KBM-7 (cell line): Measurements from ENCODE around the gene RNF41.
A peak's percentile ranks its signal among the peaks of the same experiment; 100 is the strongest.
"Not testable (repeated sequence)": the region's sequence is repeated elsewhere in the genome, so short reads cannot be mapped to it uniquely, and the experiment has no call there.

ENCODE experiments used
- DNase-seq: peaks from one replicate; pipeline ENCODE4 v3.0.0-alpha.2; 2015
- in situ Hi-C: fragments of 300-500 bp; cut with MboI; formaldehyde crosslinking; loops from 2 replicates; pipeline ENCODE4 v1.14.3; 2020; ENCODE audit warnings: low sequenced_read_pairs, low pct_unique_long_range_greater_than_20kb, mixed read lengths

The RNF41 gene

DNA sequence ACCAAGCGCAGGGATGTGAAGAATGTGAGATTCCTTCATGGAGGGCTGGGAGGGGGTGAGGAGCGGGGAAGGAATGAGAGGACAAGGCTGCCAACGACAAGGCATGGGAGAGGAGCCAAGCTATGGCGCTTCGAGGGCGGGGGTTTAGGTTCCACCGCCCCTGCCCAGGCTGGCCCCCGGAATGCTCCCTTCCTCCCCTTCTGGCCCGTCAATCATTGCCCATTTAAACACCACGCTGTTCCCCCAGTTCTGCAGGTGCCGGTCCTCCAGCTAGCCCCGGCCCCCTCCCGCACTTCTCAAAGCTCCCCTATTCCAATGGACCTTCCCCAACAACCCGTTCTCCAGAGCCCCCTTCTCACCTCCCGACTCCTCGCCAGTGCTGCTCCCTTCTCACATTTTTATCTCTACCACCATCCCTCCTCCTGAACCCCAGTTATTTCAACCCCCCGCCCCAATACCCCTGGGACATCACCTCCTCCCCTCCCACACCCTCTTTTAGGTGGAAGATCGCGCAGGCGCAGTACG lies 428 bp downstream of the RNF41 start:
- DNase-seq, result peak; percentile 56

DNA sequence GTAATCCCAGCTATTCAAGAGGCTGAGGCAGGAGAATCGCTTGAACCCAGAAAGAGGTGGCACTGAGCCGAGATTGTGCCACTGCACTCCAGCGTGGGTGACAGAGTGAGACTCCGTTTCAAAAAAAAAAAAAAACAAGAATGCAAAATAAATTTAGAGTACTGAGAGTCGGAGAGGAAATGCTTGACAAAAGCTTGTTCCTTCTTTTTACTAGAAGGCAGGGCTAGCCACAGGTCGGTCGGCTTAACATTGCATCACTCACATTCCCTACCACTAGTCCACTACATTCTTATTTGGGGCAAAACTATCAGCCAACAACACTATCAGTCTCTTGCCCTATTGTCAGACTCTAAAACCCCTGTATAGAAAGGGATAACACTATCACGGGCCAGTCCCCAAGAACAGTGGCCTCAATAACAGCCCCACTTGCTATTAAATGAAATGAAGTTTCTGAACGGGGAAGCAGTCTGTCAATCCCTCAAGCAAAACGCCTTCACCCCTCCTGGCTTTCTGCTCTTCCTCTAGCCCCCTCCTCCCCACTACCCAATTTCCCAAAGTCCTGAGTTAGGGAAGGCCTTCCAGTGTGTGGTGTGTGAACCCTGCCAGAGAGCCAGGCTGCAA lies 1.0 kb downstream of the RNF41 start:
- in situ Hi-C loops, result no loop called here
- DNase-seq, result peak; percentile 85

More for the DNA sequence above, 428 bp downstream of the RNF41 start:
- in situ Hi-C loops, result no loop called here

DNA sequence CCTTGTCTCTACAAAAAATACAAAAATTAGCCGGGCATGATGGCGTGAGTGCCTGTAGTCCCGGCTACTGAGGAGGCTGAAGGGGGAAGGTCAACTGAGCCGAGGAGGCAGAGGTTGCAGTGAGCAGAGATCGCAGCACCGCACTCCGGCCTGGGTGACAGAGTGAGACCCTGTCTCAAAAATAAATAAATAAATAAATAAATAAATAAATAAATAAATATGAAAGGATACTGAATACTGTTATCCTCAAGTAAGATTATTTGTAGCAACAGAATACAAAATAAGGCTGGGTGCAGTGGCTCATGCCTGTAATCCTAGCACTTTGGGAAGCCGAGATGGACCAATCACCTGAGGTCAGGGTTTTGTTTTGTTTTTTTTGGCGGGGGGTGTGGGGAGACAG lies 1.9 kb downstream of the RNF41 start:
- DNase-seq, result no peak
- in situ Hi-C loops, result no loop called here

DNA sequence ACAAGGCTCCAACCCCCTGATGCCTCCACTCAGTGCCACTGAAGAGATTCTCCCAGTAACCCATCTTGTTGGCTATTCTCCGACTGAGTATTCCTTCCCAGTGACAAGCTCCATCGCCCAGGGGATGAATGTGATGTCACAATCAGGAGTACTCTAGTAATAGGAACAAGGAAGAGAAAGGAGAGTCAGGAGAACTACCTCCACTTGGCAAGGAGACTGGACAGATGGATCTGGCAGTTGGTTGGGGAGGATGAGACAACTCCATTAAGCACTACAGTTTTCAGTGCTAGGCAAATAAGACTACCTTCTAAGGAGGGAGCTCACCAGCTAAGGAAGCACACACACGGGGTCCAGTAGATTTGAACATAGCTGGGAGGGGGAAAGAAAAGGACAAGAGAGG lies 5.3 kb downstream of the RNF41 start:
- in situ Hi-C loops, result no loop called here
- no peak for DNase-seq

DNA sequence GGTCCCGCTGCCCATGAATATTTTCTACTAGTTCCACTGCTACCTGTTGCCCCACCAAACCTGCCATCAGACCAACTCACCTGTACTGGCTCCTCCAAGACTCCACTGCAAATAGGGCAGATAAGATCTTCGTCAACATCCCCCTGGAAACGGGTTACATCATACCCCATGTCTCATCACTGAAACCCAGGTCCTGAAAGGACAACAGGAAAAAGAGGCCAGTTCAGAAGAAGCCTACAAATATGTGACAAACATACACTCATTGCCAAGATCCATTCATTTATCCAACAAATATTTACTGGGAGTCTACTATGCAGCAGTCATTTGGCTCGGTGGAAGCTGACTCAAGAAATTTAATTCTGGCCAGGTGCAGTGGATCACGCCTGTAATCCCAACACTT lies 7.8 kb downstream of the RNF41 start:
- DNase-seq, result no peak
- in situ Hi-C loops, result no loop called here

DNA sequence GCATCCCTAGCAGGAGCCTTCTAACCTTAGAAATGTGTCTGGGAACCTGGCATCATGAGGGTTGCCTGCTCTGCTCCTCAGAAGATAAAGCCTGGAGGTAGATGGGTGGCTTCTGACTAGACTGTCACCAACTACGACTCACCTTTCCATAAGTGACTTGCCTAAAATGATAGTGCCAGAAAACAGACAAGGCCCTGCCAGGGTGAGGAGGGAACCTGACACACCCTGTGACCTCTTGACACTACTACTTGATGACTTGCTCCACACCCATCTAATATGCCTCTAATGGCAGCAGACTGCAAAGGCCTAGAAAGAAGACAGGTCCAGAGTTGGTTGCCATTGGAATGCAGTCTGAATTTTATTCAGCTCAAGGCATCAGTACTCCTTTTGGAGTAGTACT lies 9.4 kb downstream of the RNF41 start:
- in situ Hi-C loops, result no loop called here

DNA sequence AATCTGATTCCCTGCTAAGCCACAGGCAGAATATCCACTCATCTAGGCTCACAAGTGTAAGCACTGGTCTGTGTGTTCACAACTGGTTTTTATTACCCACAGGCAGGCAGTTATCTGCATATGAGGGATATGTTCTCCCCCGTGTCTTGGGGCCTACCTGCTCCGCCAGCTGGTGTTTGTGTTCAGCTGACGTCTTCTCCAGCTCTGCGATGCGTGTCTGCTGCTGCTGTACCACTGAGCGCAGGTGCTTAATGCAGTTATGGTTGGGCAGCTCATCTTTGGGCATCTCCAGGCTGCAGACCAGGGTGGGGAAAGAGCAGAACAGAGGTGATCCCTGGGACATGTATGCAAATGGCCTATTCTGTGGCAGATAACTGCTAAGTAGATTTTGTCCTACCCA lies 13.7 kb downstream of the RNF41 start:
- DNase-seq, result no peak
- in situ Hi-C loops, result no loop called here

More for the DNA sequence above, 9.4 kb downstream of the RNF41 start:
- no peak for DNase-seq

DNA sequence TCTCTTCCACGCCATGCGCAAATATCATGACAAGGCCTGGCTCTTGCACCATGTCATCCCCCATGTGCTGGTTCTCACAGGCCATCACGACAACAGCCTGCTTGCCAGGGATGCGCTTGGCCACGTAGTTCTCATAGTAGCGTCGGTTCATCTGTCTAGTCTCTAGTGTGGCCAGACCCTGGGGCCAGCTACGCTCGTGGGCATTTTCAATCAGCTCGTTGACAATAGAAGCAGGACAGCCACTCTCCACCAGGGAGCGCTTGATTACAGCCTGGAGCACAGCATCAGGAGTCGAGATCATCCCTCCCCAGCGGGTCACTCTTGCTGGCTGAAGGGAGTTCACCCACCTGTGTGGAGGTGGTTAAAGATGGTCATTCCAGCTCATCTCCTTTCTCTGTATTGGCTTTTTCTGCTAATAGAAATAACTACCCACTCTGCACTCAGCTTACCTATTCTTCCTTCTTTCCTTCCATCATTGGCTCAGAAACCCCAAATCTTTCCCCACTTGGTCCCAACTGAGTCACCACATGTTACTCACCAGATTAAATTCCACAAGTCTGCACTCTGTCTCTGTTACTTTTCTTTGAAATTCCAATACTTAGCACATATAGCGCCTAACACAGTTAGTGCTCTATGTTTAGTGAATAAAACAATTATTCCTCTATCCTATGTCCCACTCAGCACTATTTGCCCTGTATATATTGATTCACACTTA lies 15.1 kb downstream of the RNF41 start:
- DNase-seq, result peak; percentile 56
- in situ Hi-C loops, result no loop called here

DNA sequence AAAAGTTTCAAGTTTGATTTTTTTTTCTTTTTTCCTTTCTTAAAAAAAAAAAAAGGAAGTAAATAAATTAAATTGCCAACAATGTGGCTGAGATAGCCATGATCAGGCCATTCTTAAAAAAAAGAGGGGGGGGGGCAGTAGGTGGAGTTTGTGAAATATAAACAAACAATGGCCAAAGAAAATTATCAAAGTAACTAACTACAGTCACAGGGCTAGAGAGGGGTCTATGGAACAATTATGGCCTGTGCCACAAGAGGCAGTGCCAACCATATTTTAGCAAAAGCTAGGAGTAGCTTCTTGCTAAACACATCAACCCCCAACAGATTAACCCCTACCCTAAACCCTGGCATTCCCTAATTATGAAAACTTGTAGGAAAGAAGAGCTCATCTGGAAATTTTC lies 16.3 kb downstream of the RNF41 start:
- DNase-seq, result peak; percentile 9
- in situ Hi-C loops, result no loop called here

DNA sequence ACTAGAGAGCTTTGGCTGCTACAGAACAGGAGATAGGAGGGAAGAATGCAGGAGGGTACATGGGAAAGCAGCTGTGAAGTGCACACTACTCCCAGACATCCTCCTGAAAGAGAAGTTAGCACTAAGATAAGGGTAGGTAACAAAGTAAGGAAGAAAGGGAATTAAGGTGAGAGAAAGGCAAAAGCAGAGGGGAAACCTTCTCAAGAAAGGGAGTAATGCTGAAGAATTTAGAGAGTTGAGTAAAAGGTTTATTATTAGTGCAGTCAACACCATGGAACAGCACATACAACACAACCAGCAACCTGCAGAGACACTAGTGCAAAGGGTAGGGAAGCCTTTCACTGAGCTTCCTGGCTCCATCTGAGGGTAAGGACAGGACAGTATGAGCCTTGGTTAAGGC lies 17.4 kb downstream of the RNF41 start:
- DNase-seq, result no peak
- in situ Hi-C loops, result no loop called here

DNA sequence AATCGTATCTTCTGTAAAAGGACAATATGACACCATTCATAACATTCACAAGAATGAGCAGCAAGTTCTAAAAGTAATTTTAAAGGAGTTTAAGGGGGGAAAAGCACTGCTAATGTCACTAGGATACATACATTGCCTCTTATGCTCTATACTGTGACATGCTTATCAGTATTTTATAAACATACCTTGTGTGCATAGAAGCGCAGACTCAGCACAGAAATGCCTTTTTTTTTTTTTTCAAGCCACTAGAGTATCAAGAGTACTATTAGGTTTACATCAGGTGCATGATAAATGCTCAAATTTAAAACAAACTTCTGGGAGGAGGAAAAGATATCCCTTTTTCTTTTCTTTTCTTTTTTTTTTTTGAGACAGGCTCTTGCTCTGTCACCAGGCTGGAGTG lies 18.9 kb downstream of the RNF41 start:
- DNase-seq, result no peak
- in situ Hi-C loops, result no loop called here

DNA sequence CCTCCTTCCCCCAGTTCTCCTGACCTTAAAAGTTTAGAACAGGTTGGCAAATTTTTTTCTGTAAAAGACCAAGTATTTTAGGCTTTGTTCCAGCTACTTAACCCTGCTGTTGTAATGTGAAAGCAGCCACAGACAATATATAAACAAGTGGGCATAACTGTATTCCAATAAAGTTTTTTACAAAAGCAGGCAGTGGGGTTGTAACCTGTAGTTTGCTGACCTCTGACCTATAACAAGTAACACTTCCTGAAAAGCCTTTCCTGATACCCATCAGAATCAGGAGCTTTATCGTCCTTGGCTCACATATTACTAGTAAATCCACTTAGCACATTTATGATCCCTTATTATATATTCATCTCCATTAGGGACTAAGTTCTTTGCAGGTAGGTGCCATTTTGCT lies 19.4 kb downstream of the RNF41 start:
- in situ Hi-C loops, result no loop called here
- no peak for DNase-seq

DNA sequence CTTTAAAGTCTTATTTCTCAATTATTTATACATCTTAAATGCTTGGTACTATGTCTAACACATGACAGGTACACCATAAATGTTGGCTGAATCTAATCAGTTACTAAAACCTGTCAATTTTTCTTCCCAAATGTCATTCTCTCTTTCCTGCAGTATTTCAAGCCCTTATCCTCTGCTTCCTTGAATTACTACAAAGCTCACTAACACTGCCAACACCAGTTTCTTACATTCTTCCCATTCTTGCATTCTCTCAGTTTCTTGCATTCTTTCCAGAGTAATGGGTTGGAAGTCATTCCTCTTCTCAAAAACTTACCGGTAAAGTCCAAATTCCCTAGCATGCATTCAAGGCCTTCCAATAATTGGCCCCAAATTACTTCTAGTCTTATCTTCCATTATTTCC lies 22.9 kb downstream of the RNF41 start:
- in situ Hi-C loops, result no loop called here
- no peak for DNase-seq

DNA sequence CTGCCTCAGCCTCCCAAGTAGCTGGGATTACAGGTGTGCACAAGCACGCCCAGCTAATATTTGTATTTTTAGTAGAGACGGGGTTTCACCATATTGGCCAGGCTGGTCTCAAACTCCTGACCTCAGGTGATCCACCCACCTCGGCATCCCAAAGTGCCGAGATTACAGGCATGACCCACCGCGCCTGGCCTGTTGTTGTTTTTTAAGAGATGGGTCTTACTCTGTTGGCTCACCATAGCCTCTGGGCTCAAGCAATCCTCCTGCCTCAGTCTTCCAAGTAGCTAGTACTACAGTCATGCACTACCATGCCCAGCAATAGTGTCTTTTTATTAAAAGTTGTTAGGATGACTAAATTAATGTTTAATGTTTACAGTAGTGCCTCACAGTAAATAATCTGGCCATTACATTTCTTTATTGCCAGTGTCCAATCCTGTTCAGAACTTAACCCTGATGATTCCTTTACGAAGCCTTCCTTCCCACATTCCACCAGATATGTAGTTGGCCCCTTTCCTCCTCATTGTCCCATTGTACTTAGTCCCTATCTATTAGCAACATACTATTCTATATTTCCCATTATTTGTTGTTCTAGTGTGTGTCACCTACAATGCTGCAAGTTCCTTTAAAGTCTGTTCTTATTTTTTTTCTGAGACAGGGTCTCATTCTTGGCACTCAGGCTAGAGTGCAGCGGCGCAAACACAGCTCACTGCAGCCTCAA lies 23.6 kb downstream of the RNF41 start:
- DNase-seq, result no peak
- in situ Hi-C loops, result no loop called here

DNA sequence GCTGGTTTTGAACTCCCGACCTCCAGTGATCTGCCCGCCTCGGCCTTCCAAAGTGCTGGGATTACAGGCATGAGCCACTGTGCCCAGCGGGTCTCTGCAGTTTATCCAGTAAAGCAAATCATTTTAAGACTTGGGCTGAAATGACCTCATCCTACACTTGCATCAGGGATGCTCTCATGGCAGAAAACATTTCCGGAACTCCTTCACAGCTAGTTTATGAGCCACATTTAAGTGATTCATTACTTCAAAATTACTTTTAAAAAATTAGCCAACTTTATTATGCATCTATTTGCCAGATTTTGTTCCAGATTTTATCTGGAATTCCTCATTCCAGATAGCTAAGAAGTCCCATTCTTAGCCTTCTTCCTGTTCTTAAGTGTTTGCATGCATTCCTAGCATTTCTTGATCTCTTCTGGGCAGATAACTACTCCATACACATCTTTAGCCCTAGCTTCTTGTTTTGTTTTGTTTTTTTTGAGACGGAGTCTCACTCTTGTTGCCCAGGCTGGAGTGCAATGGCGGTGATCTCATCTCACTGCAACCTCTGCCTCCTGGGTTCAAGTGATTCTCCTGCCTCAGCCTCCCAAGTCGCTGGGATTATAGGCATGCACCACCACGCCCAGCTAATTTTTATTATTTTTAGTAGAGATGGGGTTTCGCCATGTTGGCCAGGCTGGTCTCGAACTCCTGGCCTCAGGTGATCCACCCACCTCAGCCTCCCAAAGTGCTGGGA lies 24.7 kb downstream of the RNF41 start:
- in situ Hi-C loops, DNase-seq: not testable (repeated sequence)

DNA sequence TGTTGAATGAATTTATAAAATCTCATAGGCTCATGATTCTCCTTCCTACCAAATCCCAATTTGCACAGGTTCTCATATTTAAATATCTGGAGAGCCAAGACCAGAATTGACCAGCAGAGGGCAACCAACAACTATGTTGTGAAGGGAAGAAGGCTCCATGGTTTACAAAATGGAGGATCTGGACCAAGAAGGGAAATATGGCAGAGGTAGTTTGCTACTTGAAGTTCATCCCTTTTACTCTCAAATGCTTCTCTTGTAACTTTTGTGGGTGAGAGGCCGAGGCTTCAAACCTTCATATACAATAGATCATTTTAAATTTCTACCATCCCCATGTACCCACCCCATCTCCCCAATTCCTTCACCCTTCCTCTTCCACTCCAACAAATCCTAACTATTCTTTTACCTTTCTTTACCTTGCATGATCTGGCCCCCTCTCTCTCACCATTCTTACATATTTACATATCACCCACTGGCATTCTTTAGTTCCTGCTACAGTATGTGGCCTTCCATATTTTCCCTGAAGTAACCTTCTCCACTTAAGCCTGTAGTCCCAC lies 28.6 kb downstream of the RNF41 start:
- DNase-seq, result peak; percentile 86

DNA sequence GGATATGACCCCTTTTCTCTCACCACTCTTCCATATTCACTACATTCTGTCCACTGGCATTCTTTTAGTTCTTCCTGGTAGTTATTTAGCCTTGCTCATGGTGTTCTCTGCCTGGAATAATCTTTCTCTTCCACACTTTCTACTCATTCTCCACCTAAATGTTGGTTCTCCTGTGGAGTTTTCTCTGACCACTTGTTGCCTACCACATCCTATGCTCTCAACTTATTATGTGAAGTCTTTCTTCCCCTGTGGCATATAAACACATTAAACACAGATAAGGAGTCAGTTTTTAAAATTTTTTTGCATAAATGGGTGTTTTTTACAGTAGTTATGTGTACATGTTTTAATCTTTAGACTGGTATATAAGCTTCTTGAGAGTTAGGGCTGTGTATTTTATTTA lies 29.1 kb downstream of the RNF41 start:
- in situ Hi-C loops, result no loop called here
- DNase-seq, result no peak

More for the DNA sequence above, 28.6 kb downstream of the RNF41 start:
- in situ Hi-C loops, result no loop called here

DNA sequence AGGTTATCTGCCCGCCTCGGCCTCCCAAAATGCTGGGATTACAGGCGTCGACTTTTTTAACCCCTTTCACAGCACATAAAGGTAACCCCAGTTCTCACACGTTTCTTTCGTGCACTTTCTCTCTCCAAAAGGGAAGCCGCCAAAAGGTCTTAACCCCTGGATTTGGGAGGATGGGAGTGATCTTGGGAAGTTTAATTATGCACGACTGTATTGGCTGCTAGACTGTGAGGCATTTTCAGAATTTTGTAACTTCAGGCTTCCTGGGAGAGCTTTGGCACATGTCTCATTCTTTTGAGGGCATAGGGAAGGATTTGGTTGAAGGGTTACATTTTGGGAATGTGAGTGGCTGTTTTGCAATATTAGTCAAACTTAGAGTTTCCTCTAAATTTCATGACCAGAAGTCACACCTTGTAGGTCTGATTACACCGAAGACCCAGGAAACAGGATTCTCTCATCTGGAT lies 31.0 kb downstream of the RNF41 start:
- in situ Hi-C loops, result no loop called here
- DNase-seq, result peak; percentile 8
